Stimulated activated CD8-positive, alpha-beta memory T cell treated with anti-CD3 and anti-CD28 coated beads, Interleukin-15, amount 100 ng/mL, for 4 hours (primary cell): Measurements from ENCODE around the gene ITGA6.
"Not testable (repeated sequence)": the region's sequence is repeated elsewhere in the genome, so short reads cannot be mapped to it uniquely, and the experiment has no call there.

ENCODE experiments used
- DNase-seq, 2 donors: peaks; one replicate each; pipeline ENCODE4 v3.0.0-alpha.2; 2020; ENCODE audit warnings: low read depth in 2 of 2

The ITGA6 gene

GRCh38 chr2:172516299-172516698 is 88.9 kb downstream of the ITGA6 start:
- no peak for DNase-seq

- DNase-seq, result no peak
These were observed 91.6 kb downstream of the ITGA6 start for GRCh38 chr2:172518995-172519394.

- no peak for DNase-seq
These were observed 98.2 kb downstream of the ITGA6 start for GRCh38 chr2:172525601-172526000.

- no peak for DNase-seq
These were observed 103.9 kb downstream of the ITGA6 start for GRCh38 chr2:172531309-172531708.

GRCh38 chr2:172532461-172532860 is 105.1 kb downstream of the ITGA6 start:
- not testable (repeated sequence) for DNase-seq

- DNase-seq, result no peak
These were observed 106.3 kb downstream of the ITGA6 start for GRCh38 chr2:172533687-172534086.

- DNase-seq, result no peak
These were observed 107.7 kb downstream of the ITGA6 start for GRCh38 chr2:172535119-172535518.

- DNase-seq, result not testable (repeated sequence)
These were observed 110.5 kb downstream of the ITGA6 start for GRCh38 chr2:172537851-172538250.

- DNase-seq, result no peak
These were observed 112.4 kb downstream of the ITGA6 start for GRCh38 chr2:172539767-172540166.

GRCh38 chr2:172540421-172540820 is 113.0 kb downstream of the ITGA6 start:
- DNase-seq, result no peak

- no peak for DNase-seq
These were observed 118.2 kb downstream of the ITGA6 start for GRCh38 chr2:172545408-172546075.

GRCh38 chr2:172549131-172549530 is 121.7 kb downstream of the ITGA6 start:
- no peak for DNase-seq

GRCh38 chr2:172549802-172550201 is 122.4 kb downstream of the ITGA6 start:
- DNase-seq, result not testable (repeated sequence)

- DNase-seq, result no peak
These were observed 123.0 kb downstream of the ITGA6 start for GRCh38 chr2:172550419-172550818.

GRCh38 chr2:172551271-172551670 is 123.9 kb downstream of the ITGA6 start:
- DNase-seq, result no peak

GRCh38 chr2:172552547-172553291 is 125.3 kb downstream of the ITGA6 start:
- no peak for DNase-seq

GRCh38 chr2:172554352-172555271 is 127.2 kb downstream of the ITGA6 start:
- DNase-seq, result no peak

GRCh38 chr2:172555272-172555521 is 127.8 kb downstream of the ITGA6 start:
- DNase-seq, result no peak
